Measurements from ENCODE around the gene SKAP2.
A peak's percentile ranks its signal among the peaks of the same experiment; 100 is the strongest.

The SKAP2 gene

GRCh38 chr7:26630941-26631580 is 233.3 kb downstream of the SKAP2 start:
- DNase-seq, result no peak

- DNase-seq, result no peak
Measured at GRCh38 chr7:26630361-26630760, 234.0 kb downstream of the SKAP2 start.

GRCh38 chr7:26629696-26630095 is 234.7 kb downstream of the SKAP2 start:
- DNase-seq, result no peak

GRCh38 chr7:26627891-26628341 is 236.5 kb downstream of the SKAP2 start:
- no peak for DNase-seq

- no peak for DNase-seq
Measured at GRCh38 chr7:26627221-26627620, 237.2 kb downstream of the SKAP2 start.

GRCh38 chr7:26626687-26627086 is 237.7 kb downstream of the SKAP2 start:
- no peak for DNase-seq

GRCh38 chr7:26626156-26626555 is 238.2 kb downstream of the SKAP2 start:
- no peak for DNase-seq

- DNase-seq, result no peak
Measured at GRCh38 chr7:26625286-26625685, 239.1 kb downstream of the SKAP2 start.

GRCh38 chr7:26624839-26625238 is 239.6 kb downstream of the SKAP2 start:
- DNase-seq, result no peak

GRCh38 chr7:26624431-26624830 is 240.0 kb downstream of the SKAP2 start:
- DNase-seq, result no peak

- peak; percentile 23 for DNase-seq
Measured at GRCh38 chr7:26620352-26620751, 244.0 kb downstream of the SKAP2 start.

GRCh38 chr7:26619348-26619984 is 244.9 kb downstream of the SKAP2 start:
- no peak for DNase-seq

GRCh38 chr7:26618898-26619297 is 245.5 kb downstream of the SKAP2 start:
- peak; percentile 22 for DNase-seq

GRCh38 chr7:26618449-26618848 is 245.9 kb downstream of the SKAP2 start:
- DNase-seq, result peak; percentile 69

All from NCI-H82 (cell line).